ENCODE data around the gene DTHD1.

Gene DTHD1

DNA sequence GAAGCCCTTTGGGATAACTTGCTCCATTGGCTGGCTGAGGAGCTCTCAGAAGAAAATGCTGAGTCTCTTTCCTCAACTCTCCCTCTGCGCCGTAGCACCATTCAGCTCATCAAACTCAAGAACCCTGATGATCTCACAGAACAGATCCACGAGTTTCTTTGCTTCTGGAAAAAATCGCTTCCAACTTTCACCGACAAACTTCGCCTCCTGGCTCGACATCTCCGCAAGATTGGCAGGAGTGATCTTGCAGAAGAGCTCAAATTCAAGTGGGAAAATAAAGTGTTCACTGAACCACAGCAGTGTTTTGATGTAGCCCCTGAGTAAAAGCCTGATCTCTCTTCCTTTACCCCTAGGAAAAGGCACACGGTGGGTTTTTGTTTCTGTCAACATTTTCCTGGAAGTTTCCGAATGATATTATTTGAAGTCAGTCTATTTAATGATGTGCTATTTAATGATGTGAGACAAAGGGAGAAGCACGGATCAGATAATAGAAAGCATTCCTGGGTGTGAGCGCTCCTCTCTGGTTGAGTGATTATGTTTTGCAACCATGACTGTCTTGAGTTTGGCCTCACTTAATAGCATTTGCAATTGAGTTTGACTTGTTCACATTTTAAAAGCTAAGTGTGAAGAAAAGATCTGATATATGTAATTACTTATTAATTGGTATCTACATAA is 62.2 kb downstream of the DTHD1 start:
- DNase-seq (ENCODE audit: low read depth in 3 of 3) = no peak

DNA sequence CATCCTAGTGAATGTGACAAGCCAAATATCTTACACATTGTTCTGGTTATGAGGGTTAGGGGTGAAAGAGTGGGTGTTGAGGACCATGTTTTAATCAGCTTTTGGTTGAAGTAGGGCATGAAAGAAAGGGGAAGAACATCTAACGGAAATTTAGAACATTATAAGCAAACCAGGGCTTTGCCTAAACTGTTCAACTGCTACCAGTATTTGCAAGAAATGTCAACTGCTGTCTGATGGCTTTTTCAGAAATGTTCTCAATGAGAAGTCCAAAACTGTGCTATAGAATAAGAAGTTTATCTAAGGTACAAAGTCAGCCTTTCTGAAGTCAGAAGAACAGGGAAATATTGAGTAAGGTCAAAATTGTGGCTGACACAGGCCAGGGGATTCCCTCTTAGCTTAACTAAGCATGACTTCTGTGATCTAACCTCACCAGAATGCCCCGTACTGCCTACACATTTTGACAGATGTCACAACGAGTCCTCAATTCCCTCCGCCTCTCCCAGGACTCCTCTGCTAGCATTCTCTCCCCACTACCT is 67.1 kb downstream of the DTHD1 start:
- DNase-seq (ENCODE audit: low read depth in 3 of 3) = peak in 2 of 3 experiments; percentile 16 to 23

DNA sequence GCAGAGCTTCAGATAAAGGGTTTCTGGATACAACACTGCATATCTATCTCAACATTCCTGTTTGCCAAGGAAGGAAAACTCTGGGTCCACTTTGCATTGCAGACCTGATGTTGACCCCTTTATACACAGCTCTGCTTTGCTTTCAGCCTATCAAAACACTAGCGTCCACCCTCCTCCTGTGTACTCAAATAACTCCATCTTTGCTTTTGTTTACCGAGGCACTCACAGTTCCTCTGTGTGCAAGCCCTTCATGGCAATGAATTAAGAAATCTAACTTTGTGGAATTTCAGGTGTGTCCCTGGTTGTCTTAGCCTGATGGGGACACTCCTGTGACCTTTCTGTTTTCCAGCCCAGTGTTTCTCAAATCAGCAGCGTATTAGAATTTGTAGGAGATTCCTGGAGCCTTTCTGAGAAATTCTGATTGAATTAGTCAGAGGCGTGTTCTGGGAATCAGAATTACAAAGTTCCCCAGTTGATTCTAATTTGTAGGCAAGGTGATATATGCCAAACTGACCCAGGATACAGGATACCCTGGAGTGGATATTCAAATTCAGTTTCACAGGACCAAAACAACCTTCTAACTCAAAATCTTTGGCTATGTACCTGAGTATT is 68.6 kb downstream of the DTHD1 start:
- no peak for DNase-seq (ENCODE audit: low read depth in 3 of 3)

DNA sequence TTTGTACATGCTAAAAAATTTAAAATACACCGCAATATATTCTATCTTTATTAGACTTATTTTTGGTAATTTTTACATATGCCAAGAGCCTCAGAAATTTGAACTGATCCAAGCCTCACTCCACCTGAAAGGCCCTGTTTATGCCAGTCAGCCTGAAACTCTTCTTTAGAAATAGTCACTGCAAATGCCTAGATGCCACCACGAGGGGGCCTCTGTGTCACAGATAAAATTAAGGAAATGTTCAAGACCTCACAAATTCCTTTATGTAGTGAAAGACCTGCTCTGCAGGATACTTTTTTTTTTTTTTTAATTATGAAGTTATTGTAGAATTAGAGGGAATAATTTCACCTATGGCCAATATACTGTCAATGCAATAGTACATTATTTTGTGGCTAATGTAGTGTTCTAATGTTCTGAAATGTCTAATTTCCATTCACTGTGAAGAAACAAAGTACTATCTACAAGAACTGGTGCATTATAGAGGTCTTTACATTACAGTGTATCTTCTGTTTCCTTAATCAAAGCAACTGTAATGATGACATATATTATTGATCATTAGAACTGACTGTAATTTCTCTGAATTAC is 69.8 kb downstream of the DTHD1 start:
- DNase-seq (ENCODE audit: low read depth in 3 of 3) = peak; percentile 50 to 63 (median 60)

DNA sequence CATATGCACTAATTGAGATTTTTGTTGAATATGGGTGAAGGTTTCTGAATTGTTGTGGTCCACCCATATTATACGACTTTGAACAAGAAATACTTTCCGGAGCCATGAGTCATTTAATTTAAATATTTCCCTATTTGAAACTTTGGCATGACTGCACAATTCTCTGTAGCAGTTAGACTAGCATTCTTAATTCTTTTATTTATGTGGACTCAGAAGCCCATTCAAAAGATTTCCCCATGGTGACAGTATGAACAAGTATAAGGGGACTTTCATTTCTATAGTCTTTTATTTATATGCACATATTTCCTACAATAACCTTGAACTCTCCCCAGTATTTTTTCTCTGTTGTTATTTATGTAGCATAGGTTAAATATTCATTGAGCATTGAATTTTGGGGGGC is 72.6 kb downstream of the DTHD1 start:
- DNase-seq (ENCODE audit: low read depth in 3 of 3) = no peak

DNA sequence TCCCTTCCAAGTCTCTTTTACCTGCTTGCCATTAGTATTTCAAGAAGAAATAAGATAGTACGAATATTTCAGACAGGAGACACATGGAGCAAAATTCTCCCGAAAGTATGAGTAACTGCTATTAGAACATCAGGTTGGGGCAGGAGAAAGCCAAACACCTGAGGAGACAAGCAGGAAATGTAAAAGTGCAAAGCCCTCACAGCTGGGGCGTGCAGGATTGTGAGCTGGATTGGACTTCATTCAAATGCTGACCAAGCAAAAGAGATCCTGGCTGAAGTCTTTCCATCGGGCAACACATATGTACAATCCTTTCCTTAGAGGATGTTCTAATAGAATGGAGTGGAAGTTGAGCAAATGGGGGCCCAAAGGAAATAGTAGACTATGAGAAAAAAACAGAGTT is 76.8 kb downstream of the DTHD1 start:
- no peak for DNase-seq (ENCODE audit: low read depth in 3 of 3)

DNA sequence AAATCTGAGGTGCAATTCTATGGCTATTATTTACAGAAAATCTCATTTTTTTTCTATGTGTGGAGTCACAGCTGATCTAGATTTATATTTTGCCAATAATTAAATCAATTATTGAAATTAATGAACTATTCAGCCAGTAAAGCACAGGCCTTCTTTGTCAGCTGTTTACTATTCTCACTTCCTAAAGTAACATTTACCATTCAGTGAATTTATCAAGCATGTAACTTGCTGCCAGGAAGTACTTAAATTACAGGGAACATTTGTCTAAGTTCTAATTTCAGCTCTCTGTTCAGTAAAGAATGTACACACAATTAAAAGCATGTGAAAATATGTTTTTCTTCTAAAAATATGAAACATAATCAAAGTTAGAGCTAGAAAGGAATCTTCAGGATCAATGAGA is 79.3 kb downstream of the DTHD1 start:
- DNase-seq (ENCODE audit: low read depth in 3 of 3) = no peak

DNA sequence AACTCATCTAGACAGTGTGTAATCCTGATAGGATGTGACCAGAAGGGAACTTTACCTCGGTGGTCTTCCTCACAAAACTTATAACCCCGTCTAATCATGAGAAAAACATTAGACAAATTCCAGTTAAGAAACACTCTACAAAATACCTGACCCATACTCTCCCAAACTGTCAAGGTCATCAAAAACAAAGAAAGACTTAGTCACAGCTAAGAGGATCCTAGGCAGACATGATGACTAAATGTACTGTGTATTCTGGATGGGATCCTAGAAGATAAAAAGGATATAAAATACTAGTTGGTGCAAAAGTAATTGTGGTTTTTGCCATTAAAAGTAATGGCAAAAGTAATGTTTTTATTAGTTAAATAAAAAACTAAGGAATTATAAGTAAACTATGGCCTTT is 81.6 kb downstream of the DTHD1 start:
- DNase-seq (ENCODE audit: low read depth in 3 of 3) = no peak

DNA sequence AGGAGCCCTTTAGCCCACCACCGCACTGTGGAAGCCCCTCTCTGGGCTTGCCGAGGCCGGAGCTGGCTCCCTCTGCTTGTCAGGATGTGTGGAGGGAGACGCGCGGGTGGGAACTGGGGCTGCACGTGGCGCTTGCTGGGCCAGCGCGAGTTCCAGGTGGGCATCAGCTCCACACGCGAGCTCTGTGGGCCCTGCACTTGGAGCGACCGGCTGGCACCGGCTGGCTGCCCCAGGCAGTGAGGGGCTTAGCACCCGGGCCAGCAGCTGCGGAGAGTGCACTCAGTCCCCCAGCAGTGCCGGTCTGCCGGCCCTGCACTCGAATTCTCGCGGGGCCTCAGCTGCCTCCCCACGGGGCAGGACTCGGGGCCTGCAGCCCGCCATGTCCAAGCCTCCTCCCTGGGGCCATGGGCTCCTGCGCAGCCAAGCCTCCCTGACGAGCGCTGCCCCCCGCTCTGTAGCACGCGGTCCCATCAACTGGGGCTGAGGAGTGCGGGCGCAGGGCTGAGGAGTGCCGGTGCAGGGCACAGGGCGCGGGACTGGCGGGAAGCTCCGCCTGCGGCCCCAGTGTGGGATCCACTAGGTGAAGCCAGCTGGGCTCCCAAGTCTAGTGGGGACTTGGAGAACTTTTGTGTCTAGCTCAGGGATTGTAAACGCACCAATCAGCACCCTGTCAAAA is 93.6 kb downstream of the DTHD1 start:
- no peak for DNase-seq (ENCODE audit: low read depth in 3 of 3)

DNA sequence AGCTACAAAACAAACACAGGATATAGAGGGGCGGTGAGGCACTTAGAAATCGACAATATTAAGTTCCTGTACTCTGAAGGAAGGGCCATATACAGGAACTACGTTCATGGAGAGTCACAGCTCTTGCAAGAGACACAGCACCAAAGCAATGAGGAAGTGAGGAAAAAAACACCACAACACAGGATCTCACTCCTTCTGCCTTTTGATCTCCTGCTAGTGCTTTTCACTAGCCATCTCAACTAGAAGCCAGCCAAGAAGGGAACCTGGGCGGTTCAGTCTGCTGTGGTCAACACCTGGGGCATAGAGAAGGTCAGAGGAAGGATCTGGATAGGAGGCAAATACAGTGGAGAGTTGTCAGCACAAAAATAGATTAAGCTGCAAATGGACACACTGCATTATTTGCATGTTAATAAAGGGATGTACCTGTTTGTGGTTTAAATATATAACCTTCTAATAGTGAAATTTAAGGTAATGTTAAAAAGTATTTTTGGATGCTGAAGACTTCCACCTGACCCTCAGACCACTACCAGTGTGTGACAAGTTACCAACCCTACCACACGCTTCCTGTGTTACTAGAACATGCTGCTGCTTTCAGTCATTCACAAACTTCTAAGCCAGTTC is 104.6 kb downstream of the DTHD1 start:
- DNase-seq (ENCODE audit: low read depth in 3 of 3) = no peak

DNA sequence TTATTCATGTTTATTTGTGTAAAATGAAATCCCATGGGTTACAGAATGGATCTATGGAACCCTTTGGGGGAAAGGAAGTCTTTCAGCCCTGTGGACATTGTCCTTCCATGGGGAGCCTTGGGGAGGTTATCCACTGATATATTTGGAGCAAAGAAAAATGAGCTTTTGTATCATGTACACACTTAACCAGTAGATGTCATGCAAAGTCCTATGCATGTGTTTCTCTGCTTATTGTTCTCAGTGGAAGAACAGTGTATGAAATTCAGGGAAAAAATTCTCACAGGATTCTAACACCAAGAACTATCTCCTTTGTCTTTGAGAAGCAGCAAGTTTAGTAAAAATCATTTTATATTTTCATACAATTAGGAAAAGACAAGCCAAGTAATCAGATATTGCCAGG is 105.3 kb downstream of the DTHD1 start:
- DNase-seq (ENCODE audit: low read depth in 3 of 3) = no peak

DNA sequence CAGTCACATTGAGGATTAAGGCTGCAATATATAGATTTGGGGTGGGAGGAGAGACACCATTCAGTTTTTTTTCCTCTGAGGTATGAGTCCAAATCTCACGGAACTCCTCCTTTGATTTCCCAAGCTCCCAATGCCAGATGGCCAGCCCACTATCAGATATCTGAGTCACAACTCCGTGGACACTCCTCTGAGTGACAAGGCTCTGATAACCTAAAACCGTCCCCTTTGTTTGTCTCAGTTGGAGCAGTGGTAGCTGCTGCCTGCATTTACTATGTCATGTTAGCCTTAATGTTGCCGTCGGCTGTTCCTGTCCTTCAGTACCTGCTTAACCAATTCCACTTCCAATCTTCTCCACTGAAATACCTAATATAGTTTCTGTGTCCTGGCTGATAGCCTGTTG is 107.3 kb downstream of the DTHD1 start:
- DNase-seq (ENCODE audit: low read depth in 3 of 3) = no peak

DNA sequence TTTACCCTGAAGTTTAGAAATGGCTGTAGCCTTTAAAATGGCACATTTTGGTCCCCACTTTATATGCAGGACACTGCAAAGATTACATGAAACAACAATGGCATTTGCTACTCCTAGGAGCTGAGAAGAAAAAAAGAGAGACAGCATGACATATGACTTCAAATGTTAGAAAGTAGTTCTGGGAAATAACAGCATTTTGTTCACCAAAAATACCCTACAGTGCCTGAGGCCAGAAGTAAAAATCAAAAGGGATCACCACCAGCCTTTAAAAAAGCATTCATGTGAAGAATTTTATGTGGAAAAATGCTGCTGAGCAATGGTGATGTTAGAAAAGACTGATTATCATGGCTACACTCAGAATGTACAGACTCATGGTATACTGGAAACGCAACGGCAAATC is 110.0 kb downstream of the DTHD1 start:
- DNase-seq (ENCODE audit: low read depth in 3 of 3) = no peak

DNA sequence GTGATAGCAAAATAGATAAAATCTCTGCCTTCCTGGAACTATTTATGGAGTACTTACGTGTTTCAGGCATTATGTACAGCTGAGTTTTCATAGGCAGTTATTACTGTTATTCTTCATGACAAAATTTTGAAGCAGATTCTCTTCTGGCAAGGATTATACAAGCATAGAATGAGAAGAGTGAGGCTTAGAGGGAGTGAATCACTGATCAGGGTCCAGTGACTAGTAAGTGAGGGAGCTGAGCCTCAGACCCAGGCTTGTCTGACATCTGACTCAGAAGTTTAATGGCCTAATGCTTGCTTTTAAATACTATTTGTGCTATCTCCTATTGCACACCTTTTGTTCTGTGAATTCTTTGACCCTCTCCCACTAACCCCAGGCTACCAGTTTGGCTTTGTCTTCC is 110.6 kb downstream of the DTHD1 start:
- DNase-seq (ENCODE audit: low read depth in 3 of 3) = no peak

DNA sequence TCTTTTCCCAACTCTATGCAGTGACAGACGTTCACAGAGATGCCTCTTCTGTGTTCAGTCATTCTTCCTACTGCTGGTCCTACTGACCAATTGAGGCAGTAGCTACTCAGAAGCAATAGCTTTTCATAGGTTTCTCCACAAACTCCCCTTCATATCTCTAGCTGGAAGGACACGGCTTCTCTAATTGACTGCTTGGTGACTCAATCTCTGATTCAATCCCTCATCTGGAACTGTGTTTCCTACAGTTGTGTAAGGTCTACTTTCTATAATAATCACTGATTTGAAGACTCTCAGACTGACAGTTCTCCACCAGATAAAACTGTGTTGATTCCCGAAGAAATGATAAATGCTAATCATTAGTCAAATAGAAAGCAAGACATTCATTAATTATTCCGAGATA is 111.5 kb downstream of the DTHD1 start:
- DNase-seq (ENCODE audit: low read depth in 3 of 3) = no peak
